SK-N-SH (cell line): Measurements from ENCODE around the gene SEC14L1. TPM values are rescaled to one million over a fixed set of nuclear protein-coding genes. Genes with fewer than 3 reads are reported as not detected.
A peak's percentile ranks its signal among the peaks of the same experiment; 100 is the strongest.

Experiments
- CTCF ChIA-PET: fragments of 300-600, 350-600 bp; formaldehyde crosslinking; extraction: SDS; loops from one replicate; lab custom pipeline; 2021; lab: Yijun Ruan, JAX
- POLR2A ChIA-PET: fragments of 350-600 bp; sonication (Branson Sonifier 250); formaldehyde crosslinking; extraction: SDS; loops from one replicate; lab custom pipeline; 2020; ENCODE audit warnings: antibody characterized with exemption, inconsistent platforms; lab: Yijun Ruan, JAX
- DNase-seq: peaks from one replicate; pipeline ENCODE4 v3.0.0; 2012
- H2AFZ ChIP-seq: fragments of 200-600 bp; sonication (generic); 2 replicates; pipeline ENCODE4 v1.8.1; 2016; ENCODE audit warnings: antibody characterized with exemption, mild to moderate bottlenecking, low read depth
- H3F3A ChIP-seq: fragments of 200-600 bp; sonication (generic); replicated peaks from 2 replicates; pipeline ENCODE3; 2016; ENCODE audit warnings: antibody characterized with exemption, mild to moderate bottlenecking; ENCODE audit not compliant: insufficient read depth
- H3K27ac ChIP-seq, 2 experiments: fragments of 200-500 bp in 1 of 2; fragments of 200-600 bp in 1 of 2; sonication (Bioruptor generic) in 1 of 2; sonication (generic), shearing (Covaris generic) in 1 of 2; 2 replicates each; pipeline versions ENCODE4 v1.5.1 to v1.6.1; 2014 to 2016; ENCODE audit warnings: low read depth in 2 of 2, inconsistent platforms in 1 of 2, low read length in 1 of 2, mild to moderate bottlenecking in 1 of 2, mixed read lengths in 1 of 2
- H3K27me3 ChIP-seq: fragments of 200-600 bp; sonication (generic), shearing (Covaris generic); 2 replicates; pipeline ENCODE4 v1.6.1; 2016; ENCODE audit warnings: mixed run types; ENCODE audit not compliant: insufficient read depth
- H3K36me3 ChIP-seq, 2 experiments: fragments of 200-500 bp in 1 of 2; fragments of 200-600 bp in 1 of 2; sonication (Bioruptor generic) in 1 of 2; sonication (generic) in 1 of 2; replicated peaks in 1 of 2; 2 replicates each; pipeline versions ENCODE3 to v1.5.1; 2014 to 2016; ENCODE audit warnings: low read length in 1 of 2, mild to moderate bottlenecking in 1 of 2; ENCODE audit not compliant: insufficient read depth in 2 of 2, control insufficient read depth in 1 of 2
- H3K4me1 ChIP-seq, 2 experiments: fragments of 200-500 bp in 1 of 2; fragments of 200-600 bp in 1 of 2; sonication (Bioruptor generic) in 1 of 2; sonication (generic), shearing (Covaris generic) in 1 of 2; 2 replicates each; pipeline versions ENCODE4 v1.5.1 to v1.6.1; 2014 to 2016; ENCODE audit warnings: low read depth in 1 of 2, low read length in 1 of 2, mixed run types in 1 of 2; ENCODE audit not compliant: insufficient read depth in 2 of 2, control insufficient read depth in 1 of 2
- H3K4me2 ChIP-seq: fragments of 200-600 bp; sonication (generic), shearing (Covaris generic); 2 replicates; pipeline ENCODE4 v1.6.1; 2017; ENCODE audit warnings: mixed run types
- H3K4me3 ChIP-seq, 2 experiments: fragments of 200-500 bp in 1 of 2; fragments of 200-600 bp in 1 of 2; sonication (Bioruptor generic) in 1 of 2; sonication (generic), shearing (Covaris generic) in 1 of 2; 2 replicates each; pipeline versions ENCODE4 v1.5.1 to v1.8.1; 2014 to 2016; ENCODE audit warnings: low read depth in 2 of 2, inconsistent platforms in 1 of 2, low read length in 1 of 2, mild to moderate bottlenecking in 1 of 2, mixed read lengths in 1 of 2, moderate library complexity in 1 of 2
- H3K79me2 ChIP-seq: fragments of 200-600 bp; sonication (generic); 2 replicates; pipeline ENCODE4 v1.8.1; 2017; ENCODE audit warnings: mild to moderate bottlenecking; ENCODE audit not compliant: insufficient read depth
- H3K9ac ChIP-seq: fragments of 200-600 bp; sonication (generic); 2 replicates; pipeline ENCODE4 v1.6.1; 2017; ENCODE audit warnings: mixed run types
- H3K9me2 ChIP-seq: fragments of 200-600 bp; sonication (generic); 2 replicates; pipeline ENCODE4 v1.6.1; 2017; ENCODE audit warnings: mixed run types
- H3K9me3 ChIP-seq: fragments of 200-600 bp; sonication (generic); 2 replicates; pipeline ENCODE4 v1.6.1; 2017; ENCODE audit warnings: mixed run types, mild to moderate bottlenecking, moderate library complexity
- H4K20me1 ChIP-seq: fragments of 200-600 bp; sonication (generic); 2 replicates; pipeline ENCODE4 v1.6.1; 2017; ENCODE audit warnings: mild to moderate bottlenecking, mixed run types; ENCODE audit not compliant: insufficient read depth
- CHD2 ChIP-seq: fragments of 150-350 bp; IDR thresholded peaks from 2 replicates; pipeline ENCODE4 v1.6.1; 2018; ENCODE audit warnings: low read length; ENCODE audit not compliant: partially characterized antibody
- ELF1 ChIP-seq: IDR thresholded peaks from 2 replicates; pipeline ENCODE4 v1.4.0; 2012
- EP300 ChIP-seq, 2 experiments: IDR thresholded peaks; 2 replicates each; pipeline versions ENCODE4 v1.4.0 to v1.6.1; 2012; ENCODE audit warnings: borderline replicate concordance in 1 of 2, low read depth in 1 of 2, low read length in 1 of 2
- EZH2phosphoT487 ChIP-seq: fragments of 200-600 bp; sonication (generic); IDR thresholded peaks from 2 replicates; pipeline ENCODE4 v1.6.1; 2017; ENCODE audit warnings: low read depth, mixed run types, mild to moderate bottlenecking, antibody characterized with exemption, moderate library complexity, borderline replicate concordance
- FOXJ3 ChIP-seq: sonication (generic); formaldehyde crosslinking; IDR thresholded peaks from 2 replicates; pipeline ENCODE4 v1.5.1; 2020; ENCODE audit warnings: mild to moderate bottlenecking, missing genetic modification reagents
- GABPA ChIP-seq: IDR thresholded peaks from 2 replicates; pipeline ENCODE4 v1.4.0; 2012; ENCODE audit warnings: low read depth, mild to moderate bottlenecking
- MXI1 ChIP-seq: IDR thresholded peaks from 2 replicates; pipeline ENCODE4 v1.6.1; 2012; ENCODE audit warnings: mild to moderate bottlenecking, low read depth, low read length, improper control_type of control experiment
- PBX3 ChIP-seq: IDR thresholded peaks from 2 replicates; pipeline ENCODE4; 2012
- RCOR1 ChIP-seq: fragments of 150-350 bp; IDR thresholded peaks from 2 replicates; pipeline ENCODE4 v1.6.1; 2017; ENCODE audit warnings: antibody characterized with exemption, low read length
- REST ChIP-seq: IDR thresholded peaks from 2 replicates; pipeline ENCODE4 v1.6.1; 2012; ENCODE audit warnings: mild to moderate bottlenecking, low read depth, low read length, moderate library complexity
- RFX5 ChIP-seq: IDR thresholded peaks from 2 replicates; pipeline ENCODE4 v1.6.1; 2012; ENCODE audit warnings: mild to moderate bottlenecking, improper control_type of control experiment, low read length
- SIN3A ChIP-seq: IDR thresholded peaks from 2 replicates; pipeline ENCODE4 v1.6.1; 2012; ENCODE audit warnings: low read depth, mild to moderate bottlenecking, low read length, moderate library complexity, borderline replicate concordance
- SMC3 ChIP-seq: IDR thresholded peaks from 2 replicates; pipeline ENCODE4 v1.6.1; 2012; ENCODE audit warnings: low read depth, low read length, improper control_type of control experiment
- TAF1 ChIP-seq: IDR thresholded peaks from 2 replicates; pipeline ENCODE4 v1.6.1; 2012; ENCODE audit warnings: low read depth, mild to moderate bottlenecking, low read length, moderate library complexity, borderline replicate concordance
- TEAD4 ChIP-seq: IDR thresholded peaks from 2 replicates; pipeline ENCODE4 v1.4.0; 2012; ENCODE audit warnings: mild to moderate bottlenecking, borderline replicate concordance; ENCODE audit not compliant: insufficient read depth
- YY1 ChIP-seq: IDR thresholded peaks from 2 replicates; pipeline ENCODE4 v1.4.0; 2012; ENCODE audit warnings: low read depth, mild to moderate bottlenecking
- WGBS: methylation state at CpG from one replicate; pipeline ENCODE4 v1.1.6; 2017; ENCODE audit warnings: low lambda C conversion rate; 5-methylcytosine and 5-hydroxymethylcytosine counted together
- polyA plus RNA-seq, 3 experiments: library from polyadenylated mRNA; depleted of rRNA; stranded (reverse); fragments of >200 nt; gene quantifications; 2 replicates each; pipeline ENCODE4 v1.2.3, GENCODE V29; 2012
- TF ChIP-seq, protein P1 (sequence below): IDR thresholded peaks from 2 replicates; pipeline ENCODE4 v1.4.0; 2012; ENCODE audit warnings: low read depth, borderline replicate concordance
- TF ChIP-seq, protein P2 (sequence below): fragments of 150-350 bp; IDR thresholded peaks from 2 replicates; pipeline ENCODE4 v1.6.1; 2016; ENCODE audit warnings: mild to moderate bottlenecking, low read depth, low read length

The SEC14L1 gene
- 45.1 and 62.4 TPM in 2 replicates for polyA plus RNA-seq (2012; rRNA removed)
- 54.4 and 58.5 TPM in 2 replicates for polyA plus RNA-seq (2012; cell fraction: cytosol; rRNA removed)
- 48.9 and 66.1 TPM in 2 replicates for polyA plus RNA-seq (2012; cell fraction: nucleus; rRNA removed)

- CTCF ChIA-PET, result interaction anchor here (0.6 to 2.4 kb wide), 8 partner anchors 12 to 173 kb away, joined by 3 to 7 read pairs (median 3); no protein-coding TSS in a partner anchor
- H3F3A ChIP-seq, result peaks cover 25% of the 10 kb centered on the region
- peak within 1 kb of the TSS; percentile 88 for H3K4me2 ChIP-seq
- peak within 1 kb of the TSS; percentile 92 for H3K9ac ChIP-seq
- H4K20me1 ChIP-seq, result peaks cover 31% of the 10 kb centered on the region
- DNase-seq, result peak; percentile 89
- peak within 1 kb of the TSS; percentile 65 for H2AFZ ChIP-seq
- POLR2A ChIA-PET, result interaction anchor here (0.7 to 1.5 kb wide), 4 partner anchors 12 to 236 kb away, joined by 3 to 6 read pairs (median 3); no protein-coding TSS in a partner anchor
- H3K9me2 ChIP-seq, result no peaks in the 10 kb centered on the region
- peak within 1 kb of the TSS; percentile 79 to 97 for H3K4me3 ChIP-seq
- no peaks in the 10 kb centered on the region; the same call in 1 of the 2 replicates for H3K9me3 ChIP-seq
- WGBS, result under 1% methylated on average over 51 of the region's 99 CpGs
- peaks cover 20 to 24% of the 10 kb centered on the region in 2 experiments for H3K36me3 ChIP-seq
- peaks cover 21 to 28% of the 10 kb centered on the region in 2 experiments for H3K4me1 ChIP-seq
- peak within 1 kb of the TSS; percentile 87 for H3K27ac ChIP-seq
- H3K27me3 ChIP-seq, result no peaks in the 10 kb centered on the region
- TF ChIP-seq YY1 (0 out of 2 replicates have a peak, but pooled peaks have one; percentile 8), TAF1 (peak; percentile 30; the same call in 1 of the 2 replicates), FOXJ3 (CRISPR knock-in tag) (0 out of 2 replicates have a peak, but pooled peaks have one; percentile 32), EZH2phosphoT487 (no peak), RFX5 (no peak), EP300 (IDR thresholded peaks at IDR 0.05; ENCODE audit: borderline replicate concordance in 1 of 2, low read depth in 1 of 2, low read length in 1 of 2) (no peak; a peak in 1 of 4 replicates), MXI1 (peak; percentile 75), REST (0 out of 2 replicates have a peak, but pooled peaks have one; percentile 15), TEAD4 (no peak), SIN3A (peak; percentile 44; the same call in 1 of the 2 replicates), PBX3 (no peak), RCOR1 (peak; percentile 42; the same call in 1 of the 2 replicates), CHD2 (peak; percentile 51), ELF1 (no peak), GABPA (no peak), SMC3 (peak; percentile 8; the same call in 1 of the 2 replicates)
- TF ChIP-seq, protein P1, sequence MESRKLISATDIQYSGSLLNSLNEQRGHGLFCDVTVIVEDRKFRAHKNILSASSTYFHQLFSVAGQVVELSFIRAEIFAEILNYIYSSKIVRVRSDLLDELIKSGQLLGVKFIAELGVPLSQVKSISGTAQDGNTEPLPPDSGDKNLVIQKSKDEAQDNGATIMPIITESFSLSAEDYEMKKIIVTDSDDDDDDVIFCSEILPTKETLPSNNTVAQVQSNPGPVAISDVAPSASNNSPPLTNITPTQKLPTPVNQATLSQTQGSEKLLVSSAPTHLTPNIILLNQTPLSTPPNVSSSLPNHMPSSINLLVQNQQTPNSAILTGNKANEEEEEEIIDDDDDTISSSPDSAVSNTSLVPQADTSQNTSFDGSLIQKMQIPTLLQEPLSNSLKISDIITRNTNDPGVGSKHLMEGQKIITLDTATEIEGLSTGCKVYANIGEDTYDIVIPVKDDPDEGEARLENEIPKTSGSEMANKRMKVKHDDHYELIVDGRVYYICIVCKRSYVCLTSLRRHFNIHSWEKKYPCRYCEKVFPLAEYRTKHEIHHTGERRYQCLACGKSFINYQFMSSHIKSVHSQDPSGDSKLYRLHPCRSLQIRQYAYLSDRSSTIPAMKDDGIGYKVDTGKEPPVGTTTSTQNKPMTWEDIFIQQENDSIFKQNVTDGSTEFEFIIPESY, result 0 out of 2 replicates have a peak, but pooled peaks have one; percentile 8
- TF ChIP-seq, protein P2, sequence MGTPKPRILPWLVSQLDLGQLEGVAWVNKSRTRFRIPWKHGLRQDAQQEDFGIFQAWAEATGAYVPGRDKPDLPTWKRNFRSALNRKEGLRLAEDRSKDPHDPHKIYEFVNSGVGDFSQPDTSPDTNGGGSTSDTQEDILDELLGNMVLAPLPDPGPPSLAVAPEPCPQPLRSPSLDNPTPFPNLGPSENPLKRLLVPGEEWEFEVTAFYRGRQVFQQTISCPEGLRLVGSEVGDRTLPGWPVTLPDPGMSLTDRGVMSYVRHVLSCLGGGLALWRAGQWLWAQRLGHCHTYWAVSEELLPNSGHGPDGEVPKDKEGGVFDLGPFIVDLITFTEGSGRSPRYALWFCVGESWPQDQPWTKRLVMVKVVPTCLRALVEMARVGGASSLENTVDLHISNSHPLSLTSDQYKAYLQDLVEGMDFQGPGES, result no peak
- TF ChIP-seq, all 33 proteins: peak for 10
- peaks cover 49% of the 10 kb centered on the region for H3K79me2 ChIP-seq
These were observed at the start of gene SEC14L1 for GRCh38 chr17:77140878-77141767. SEC14L1 (plus strand) TSS chr17:77140969; CDS start chr17:77143597, 2,628 bp downstream.
